Right renal pelvis (tissue), 4 donors: Measurements from ENCODE around the gene PGC. TPM values are rescaled to one million over a fixed set of nuclear protein-coding genes. Genes with fewer than 3 reads are reported as not detected.

Experiments used
- DNase-seq, 4 donors: peaks; one replicate each; pipeline ENCODE4 v3.0.0-alpha.2; 2013; ENCODE audit warnings: low read depth in 4 of 4, low spot score in 3 of 4, missing footprints in 1 of 4
- polyA plus RNA-seq, 4 donors: library from polyadenylated mRNA; unstranded; fragments of 120-200 nt; gene quantifications; one replicate each; pipeline ENCODE4 v1.2.1, GENCODE V29; 2013; ENCODE audit not compliant: insufficient read length in 4 of 4

PGC gene
- polyA plus RNA-seq, 4 donors: 0.17 to 0.30 TPM; not detected in 2

DNA sequence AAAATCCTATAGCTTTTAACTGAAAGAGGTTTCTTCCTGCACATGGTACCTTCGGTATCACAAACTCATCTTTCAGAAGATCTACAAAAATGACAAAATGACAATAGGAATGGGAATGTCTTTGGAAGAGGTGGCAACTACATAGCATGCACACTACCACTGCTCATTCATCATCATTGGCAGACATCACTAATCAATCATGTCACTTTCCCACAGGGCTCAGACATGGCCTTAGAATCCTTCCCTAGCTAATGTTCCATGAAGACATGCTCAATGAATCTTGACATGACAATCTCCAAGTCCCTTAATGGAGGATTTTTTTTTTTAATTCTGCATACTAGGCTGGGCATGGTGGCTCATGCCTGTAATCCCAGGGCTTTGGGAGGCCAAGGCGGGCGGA, 3.2 kb upstream of the PGC start:
- DNase-seq: no peak

DNA sequence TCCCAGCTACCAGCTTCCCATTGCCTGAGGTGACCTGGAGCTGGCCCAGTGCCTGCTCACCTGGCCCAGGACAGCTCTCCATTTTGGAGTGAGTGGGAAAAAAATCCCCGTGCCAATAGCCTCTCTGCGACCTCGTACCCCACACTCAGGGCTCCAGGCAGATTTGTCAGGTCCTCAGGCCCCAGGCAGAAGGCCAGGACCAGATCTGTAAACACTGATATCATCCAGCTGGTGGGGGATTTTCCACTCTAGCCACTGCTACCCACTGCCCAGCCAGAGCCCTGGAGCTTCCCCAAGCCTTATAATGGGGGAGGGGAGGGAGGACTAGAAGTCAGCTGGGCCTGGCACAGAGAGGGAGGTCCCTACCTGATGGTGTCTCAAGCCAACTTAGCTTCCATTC, 1.3 kb upstream of the PGC start:
- DNase-seq: no peak

DNA sequence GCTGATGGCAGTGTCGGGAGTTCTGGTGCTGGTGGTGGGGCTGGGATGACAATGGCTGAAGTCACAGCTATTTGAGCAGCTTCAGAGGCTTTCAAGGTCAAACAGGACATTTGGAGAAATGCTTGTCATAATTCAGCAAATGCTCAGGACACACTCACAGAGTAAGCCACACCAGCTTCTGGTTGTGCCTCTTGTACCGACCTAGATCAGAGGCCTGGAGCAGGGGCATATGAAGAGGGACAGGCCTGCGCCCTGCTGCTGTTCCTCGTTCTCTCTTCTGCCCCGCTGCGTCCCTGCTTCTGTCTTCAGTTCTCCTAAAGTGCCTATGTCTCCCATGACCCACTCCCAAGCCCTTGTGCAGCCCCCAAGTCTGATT, 893 bp upstream of the PGC start:
- no peak for DNase-seq

DNA sequence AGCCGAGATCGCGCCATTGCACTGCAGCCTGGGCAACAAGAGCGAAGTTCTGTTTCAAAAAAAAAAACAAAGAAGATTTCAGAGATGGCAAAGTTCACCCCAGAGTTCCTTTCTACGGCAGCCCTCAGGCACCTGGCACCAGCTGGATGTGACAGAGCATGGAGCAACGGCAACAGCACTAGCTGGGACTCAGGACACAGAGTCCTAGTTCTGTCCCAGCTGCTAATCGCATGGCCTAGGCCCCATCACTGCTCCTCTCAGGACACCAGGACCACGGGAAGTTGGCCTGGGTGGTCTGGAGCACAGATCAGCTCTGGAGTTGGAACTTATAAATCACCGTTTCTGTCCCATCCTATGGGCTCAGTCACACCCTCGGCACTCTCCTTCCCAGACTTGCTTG, 1.1 kb downstream of the PGC start:
- DNase-seq: no peak

DNA sequence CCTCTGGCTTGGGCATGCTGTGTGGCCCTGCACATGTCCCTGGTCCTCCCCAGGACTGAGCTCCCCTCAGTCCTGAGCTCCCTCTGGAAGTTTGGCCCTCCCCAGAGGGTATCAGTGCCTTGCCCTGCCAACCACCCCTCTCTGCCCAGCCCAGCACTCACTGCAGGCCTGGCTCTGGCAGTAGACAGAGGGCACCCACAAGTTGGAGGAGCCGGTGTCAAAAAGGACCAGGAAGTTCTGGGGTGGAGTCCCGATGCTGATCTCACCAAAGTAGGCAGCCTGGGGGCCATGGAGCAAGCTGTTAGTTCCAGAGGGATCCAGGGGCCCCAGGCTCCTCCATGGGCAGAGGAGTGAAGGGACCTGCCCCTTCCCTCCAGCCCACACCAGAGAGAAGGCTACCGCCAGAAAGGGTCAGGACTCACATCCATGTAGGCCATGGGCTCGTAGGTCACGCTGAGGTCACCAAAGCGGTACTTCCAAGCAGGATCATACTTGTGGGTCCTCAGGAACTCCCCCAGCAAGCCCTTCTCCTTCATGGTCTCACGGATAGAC, 2.9 kb downstream of the PGC start:
- DNase-seq: no peak

DNA sequence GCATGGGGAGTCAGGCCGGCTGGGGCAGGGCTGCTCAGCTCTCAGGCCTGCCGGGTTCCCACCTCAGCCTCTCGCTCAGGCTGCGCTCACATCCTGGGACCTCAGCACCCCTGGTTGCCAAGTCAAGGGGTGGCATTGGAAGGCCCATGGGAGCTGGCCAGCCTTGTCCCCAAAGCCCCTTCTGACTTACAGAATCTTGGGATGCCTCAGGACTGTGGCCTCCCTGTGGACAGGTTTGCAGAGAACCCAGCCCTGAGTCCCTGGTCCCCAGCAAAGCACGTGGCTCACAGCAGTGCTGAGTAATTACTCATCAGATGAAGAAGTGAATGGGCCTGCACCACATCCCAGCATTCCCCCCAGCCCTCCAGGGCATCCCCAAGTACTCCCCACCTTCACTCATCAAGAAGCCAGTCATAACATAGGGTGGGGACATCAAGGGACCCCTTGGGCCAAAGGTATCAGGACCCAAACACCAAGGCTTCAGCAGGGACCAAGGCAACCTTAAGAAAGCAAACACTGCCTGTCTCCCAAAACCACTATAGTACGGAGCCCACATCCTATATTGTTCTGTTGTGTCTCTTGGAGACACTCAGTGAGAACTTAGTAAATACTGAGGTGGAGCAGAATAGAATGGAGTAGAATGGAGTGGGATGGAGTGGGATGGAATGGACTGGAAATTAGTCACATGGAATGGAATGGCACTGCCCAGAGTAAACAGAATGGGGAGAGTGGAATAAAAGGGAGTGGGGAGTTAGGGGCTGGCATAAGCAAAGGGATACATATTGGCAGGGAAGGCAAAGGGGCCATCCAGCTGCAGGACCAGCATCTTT, 3.6 kb downstream of the PGC start:
- DNase-seq: no peak

DNA sequence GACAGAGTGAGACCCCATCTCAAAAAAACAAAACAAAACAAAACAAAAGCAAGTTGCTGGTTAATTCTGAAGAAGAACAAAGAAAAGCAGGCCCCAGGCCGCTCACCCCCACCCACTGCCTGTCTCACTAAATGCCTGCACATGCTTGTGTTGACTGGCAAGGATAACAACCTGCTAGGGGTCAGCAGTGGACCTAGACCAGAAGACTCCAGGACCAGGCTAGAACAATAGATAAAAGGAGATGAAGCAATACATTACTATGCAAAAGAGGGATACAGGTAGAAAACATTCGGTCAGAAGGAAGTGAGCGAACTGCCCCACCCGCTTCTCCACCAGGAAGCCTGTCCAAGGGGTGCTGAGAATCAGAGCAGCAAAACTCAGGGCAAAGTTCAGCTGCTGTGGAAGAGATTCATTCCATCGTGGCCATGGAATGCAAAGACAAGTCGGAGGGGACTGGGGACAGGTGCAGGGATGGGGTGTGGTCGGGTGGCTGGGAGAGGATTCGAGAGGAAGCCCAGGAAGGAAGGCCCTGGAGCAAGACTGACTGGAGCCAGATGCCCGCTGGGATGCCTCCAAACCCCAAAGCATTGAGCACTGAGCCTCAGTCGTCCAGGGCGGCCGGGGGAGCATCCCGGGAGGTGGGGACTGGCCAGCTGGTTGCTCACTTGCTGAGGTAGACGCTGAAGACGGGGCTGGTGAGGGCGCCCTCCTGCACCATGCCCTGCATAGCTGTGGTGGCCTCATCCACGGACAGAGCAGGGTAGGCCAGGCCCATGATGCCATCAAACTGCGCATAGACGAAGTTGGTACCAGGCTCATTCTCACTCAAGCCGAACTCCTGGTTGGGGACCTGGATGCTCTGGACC, 5.3 kb downstream of the PGC start:
- no peak for DNase-seq

DNA sequence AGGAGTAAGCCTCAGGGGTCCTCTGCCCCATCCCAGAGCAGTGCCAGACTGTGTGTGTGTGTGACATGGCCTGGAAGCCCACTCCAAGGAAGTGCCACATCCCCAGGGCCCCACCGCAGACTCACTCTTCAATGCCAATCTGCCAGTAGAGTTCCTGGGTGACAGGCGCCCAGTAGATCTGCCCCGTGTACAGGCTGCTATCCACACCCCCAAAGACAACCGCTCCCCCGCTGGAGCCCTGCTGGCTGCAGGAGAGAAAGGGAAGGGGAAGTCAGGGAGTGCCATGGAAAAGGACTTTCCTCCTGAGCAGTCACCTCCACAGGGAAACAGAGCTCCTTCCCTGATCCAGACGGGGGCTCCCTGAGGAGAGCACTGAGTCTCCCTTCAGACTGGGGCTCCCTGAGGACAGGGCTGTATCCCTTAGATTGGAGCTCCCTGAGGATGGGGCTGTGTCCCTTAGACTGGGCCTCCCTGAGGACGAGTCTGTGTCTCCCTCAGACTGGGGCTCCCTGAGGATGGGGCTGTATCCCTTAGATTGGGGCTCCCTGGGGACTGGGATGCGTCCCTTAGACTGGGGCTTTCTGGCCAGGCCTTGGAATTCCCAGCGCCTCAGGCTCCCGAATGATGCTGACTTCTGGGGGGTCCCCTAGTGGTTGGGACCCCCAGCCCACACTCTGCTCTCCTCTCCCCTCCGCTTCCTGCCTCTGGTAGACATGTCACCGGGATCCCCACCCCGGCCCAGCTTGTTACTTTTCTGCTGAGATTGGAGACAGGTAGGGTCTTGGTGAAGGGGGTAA, 6.6 kb downstream of the PGC start:
- no peak for DNase-seq

DNA sequence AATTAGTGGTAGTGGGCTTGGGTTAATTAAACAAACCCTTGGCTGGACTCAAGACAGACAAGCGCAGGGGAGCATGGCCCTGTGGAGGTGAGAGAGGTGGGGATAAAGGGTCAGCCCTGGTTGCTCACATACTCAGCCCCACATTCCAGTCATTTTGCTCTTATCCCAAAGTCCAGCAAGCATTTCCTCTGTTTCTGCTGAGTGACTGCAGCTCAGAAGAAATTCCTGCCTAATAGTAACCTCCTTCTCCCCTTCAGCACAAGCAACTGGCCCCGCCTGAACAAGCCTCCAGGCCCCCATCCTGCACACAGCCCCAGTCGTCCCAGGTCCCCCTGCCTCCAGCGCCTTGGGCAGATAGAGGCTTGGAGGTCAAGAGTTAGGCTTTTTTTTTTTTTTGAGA, 8.2 kb downstream of the PGC start:
- no peak for DNase-seq

DNA sequence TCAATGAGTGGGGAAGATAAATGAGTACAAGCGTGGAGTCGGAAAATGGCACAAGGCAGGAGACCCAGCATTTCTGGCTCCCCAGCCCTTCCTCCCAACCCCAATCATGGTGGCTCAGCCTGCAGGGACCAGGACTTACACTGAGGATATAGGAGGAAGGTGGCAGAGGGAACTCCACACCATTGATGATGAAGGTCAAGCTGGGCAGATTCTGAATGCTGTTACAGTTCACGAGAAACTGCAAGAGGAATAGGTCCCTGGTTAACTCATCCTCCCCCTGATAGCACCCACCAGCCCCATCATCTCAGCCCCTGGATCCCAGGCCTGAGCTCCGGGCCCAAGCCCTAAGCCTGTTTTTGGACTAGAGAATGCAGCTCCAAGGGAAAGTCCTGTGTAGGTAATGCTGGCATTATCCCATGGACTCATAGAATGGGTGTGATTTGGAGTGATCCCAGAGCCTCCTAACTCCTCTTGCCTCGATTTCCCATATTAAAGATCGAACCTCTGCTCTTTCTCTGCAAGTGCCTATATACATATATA, 9.5 kb downstream of the PGC start:
- no peak for DNase-seq

DNA sequence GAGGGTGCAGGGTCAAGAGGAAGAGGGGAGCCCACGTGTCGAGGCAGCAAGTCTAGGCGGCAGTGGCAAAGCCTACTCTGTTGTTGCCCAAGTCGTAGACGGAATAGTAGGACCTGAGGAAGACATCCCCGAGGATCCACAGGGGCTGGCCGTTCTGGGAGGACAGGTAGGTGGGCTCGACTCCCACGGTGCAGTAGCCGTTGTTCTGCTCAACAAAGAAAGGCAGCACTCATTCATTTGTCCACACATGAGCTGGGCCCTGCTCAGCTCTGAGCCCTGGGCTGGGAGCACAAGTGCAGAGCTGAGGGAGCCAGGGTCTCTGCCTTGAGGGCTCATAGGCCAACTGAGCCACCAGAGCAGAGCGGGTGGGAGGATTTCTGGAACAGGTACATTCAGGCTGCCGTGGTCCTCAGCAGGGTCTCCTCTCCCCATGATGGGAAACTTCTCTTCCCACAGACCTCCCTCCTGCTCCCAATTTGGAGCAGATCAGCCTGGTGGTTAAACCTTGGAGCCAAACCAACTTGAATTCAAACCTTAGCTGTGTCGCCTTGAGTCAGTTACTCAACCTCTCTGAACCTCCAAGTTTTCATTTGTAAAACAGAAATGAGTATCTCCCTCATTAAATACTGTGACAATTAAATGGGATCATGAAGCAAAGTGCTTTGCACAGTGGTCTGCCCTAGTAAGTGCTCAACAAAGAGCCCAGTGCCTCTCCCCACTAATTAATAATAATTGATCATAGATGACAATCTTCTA, 10.2 kb downstream of the PGC start:
- no peak for DNase-seq

DNA sequence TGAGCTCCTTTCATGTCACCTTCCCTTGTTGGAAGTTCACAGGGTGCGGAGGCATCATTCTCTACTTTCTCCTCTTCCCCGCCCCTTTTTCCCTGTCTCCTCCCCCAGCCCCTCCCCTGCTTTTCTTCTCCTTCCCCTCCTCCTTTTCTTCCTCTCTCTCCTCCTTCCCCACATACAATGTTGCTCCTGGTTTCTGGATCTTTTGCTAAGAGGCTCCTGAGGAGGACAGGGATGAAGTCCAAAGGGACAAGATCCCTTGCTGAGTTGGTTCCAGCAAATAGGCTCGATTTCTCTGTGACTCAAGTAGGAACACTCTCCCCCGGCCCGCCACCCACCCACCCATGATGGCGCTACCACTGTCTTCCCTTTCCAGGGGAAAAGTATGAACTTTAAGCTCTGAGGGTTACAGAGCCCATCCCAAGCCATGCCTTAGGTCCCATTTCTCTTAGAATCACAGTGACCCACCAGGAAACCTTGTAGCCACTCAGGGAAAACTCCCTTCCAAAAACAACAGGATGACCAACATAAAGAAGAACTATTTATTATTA, 10.9 kb downstream of the PGC start:
- no peak for DNase-seq

DNA sequence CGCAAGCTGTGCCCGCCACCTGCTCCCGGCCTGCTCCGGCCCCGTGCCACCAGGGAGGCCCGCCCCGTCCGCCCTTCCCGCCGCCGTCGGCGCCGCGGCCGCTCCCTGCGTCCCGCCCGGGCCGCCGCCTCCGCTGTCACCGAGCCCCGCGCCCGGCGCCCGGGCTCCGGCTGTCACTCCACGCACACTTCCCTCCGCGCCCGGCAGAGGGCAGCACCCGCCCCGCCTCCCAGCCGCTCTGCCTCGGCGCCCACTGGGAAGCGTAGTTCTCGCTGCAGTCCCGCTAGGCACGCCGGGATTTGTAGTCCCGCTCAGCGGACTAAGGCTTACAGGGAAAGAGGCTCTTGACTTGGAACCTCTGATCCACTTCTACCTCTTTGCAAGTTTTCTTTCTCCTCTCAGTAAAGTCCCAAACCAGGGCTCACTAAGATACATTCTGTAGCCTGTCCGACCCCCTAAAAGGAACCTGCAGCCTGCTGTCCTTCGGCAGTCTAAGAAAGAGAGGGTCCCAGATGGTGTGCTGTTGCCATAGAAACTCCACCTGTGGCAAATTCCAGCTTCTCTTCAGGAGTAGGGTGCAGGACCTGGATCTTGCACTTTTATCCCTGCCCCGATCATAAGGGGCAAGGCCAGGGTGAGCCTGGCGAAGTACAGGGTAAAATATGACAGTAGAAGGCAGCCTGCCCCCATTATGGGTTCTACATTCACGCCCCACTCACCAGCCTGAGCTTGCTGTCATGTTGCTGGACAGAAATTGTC, 11.6 kb downstream of the PGC start, which contains the start of gene TFEB:
Gene TFEB, minus strand, starts transcription at position 182 of the 759 bp plus-strand sequence. CDS start 44,395 bp downstream, outside the sequence.
- peak; percentile 83 to 88 (median 86) for DNase-seq

DNA sequence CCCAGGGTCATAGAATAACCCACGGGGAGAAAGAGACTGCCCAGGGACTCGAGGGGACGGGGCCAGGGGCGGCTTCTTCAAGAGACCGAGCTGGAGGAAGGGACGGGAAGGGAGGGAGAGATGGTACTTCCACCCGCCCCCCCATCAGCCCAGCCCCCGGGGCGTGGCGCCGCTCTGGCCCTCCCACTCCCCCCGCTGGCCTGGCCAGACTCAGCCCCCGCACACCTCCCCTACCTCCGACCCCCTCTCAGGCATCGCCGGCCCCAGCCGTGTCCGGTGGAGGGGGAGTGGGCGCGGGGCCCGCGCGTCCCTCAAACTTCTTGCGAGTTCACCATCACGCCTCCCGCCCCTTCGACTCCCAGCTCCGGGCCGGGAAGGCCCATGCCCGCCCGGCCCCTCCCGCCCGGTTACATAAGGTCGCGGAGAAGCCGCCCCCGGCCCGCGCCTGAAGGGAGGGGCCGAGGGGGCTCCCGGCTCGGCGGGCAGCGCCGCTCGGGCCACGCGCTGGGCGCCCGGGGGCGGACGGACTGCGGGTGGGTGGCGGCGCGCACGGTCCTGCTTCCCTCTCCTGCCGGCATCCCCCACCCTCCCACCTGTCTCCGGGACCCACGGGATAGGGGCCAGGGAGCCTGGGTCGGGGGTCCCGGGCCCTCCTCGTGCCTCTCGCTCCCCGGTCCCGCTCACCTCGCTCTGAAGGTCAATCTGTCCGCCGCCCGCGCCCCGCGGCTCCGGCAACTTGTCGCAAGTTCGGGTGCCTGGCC, 12.4 kb downstream of the PGC start:
- DNase-seq: peak; percentile 29 to 63 (median 54)

DNA sequence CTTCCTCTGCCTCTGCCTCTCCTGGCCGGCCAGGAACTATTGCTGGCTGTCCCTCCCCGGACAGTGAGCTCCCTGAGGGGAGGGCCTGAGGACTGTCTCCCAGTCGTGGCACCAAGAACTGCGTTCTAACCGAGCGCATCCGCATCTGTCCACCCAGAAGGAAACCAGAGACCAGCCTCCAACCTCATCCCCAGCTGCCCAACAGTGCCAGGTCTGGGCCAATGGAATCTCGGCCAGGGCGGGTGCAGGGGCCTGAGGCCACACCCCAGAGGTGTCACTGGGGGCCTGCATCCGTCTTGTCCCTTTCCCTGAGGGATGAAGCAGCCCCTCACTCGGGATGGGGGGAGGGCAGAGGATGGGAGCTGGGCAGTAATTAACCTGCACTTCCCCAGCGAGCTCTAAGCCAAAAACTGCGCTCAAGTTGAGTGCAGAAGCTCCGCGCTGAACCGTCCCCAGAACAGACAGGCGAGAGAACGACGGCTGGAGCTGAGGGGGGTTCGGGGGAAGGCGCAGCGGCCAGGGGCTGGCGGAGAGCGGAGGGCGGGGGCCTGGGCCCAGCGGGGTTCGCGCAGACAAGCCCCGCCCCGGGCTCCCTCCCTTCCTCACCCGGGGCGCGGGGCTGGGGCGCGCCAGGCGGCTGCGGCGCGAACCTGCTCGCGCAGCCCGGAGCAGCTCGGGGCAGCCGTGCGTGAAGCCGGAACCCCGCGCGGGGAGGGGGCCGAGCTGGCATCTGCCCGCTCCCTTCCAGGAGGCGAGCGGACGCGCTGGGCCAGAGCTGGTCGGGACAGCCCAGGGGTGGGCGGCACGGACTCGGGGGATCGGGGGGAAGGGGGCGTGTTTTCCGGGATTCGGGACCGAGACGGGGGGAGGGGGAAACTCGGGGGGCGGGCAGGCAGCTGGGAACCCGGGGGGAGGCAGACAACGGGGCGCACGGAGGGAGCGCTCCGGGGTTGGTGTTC, 13.2 kb downstream of the PGC start:
- DNase-seq: peak; percentile 57 to 72 (median 67)

DNA sequence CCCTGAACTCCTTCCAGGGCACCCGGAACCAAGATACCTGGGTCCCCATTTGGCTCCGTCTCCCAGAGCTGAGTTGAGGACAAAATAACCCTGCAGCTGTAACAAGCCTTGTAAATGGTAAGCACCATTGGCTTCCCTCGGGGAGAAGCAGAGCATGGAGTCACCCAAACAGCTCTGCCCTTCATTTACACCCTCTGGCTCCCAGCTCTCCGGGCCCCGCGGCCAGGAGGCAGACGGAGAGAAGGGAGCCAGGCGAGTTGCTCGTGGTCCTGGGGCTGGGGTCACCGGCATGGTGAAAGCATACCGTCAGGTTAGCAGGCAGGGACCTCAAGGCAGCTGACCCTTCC, 13.9 kb downstream of the PGC start:
- DNase-seq: no peak
